ENCODE measurements around the gene NLN.

DNA sequence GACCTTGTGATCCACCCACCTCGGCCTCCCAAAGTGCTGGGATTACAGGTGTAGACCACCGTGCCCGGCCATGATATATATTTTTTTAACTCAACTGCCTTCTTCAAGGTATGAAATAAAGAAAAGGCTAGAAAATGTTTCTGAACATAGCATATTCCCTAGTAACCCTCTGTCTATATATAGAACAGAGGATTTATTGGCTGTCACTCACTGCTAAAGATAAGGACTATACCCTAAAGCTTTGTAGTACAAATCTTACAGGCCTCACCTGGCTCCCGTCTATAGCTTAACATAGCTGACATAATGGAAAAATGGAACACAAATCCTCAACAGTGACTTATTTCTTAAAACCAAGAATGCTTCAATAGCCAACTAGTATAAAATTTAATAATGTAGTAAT, 14.3 kb upstream of the NLN start:
- TF ChIP-seq POLR2A (IDR thresholded peaks at IDR 0.05; ENCODE audit: extremely low read depth, insufficient read length) (no peak), CTCF (IDR thresholded peaks at IDR 0.05; ENCODE audit: low read depth, low read length) (no peak), MYC (IDR thresholded peaks at IDR 0.05; ENCODE audit: low read depth, low read length) (no peak)
- TF ChIP-seq, protein P1, sequence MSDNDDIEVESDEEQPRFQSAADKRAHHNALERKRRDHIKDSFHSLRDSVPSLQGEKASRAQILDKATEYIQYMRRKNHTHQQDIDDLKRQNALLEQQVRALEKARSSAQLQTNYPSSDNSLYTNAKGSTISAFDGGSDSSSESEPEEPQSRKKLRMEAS (IDR thresholded peaks at IDR 0.05; ENCODE audit: low read depth, low read length) = no peak
